A673 (cell line): ENCODE measurements around the gene LRP1-AS. TPM values are rescaled to one million over a fixed set of nuclear protein-coding genes. Genes with fewer than 3 reads are reported as not detected.

Experiments used
- BruUV-seq: library from RNA; stranded (reverse); fragments of 400-500 nt; replicated peaks from 2 replicates; lab custom pipeline; 2021; lab: Mats Ljungman, UMichigan
- CTCF ChIA-PET: fragments of 300-600 bp; sonication (Branson Sonifier 250); formaldehyde crosslinking; loops from one replicate; lab custom pipeline; 2022; ENCODE audit warnings: antibody characterized with exemption; lab: Charles Lee
- POLR2A ChIA-PET: fragments of 300-600 bp; sonication (Branson Sonifier 250); formaldehyde crosslinking; loops from one replicate; lab custom pipeline; 2022; ENCODE audit warnings: antibody characterized with exemption; ENCODE audit not compliant: low non-redundant PET; lab: Charles Lee
- DNase-seq: peaks from one replicate; pipeline ENCODE4 v3.0.0-alpha.2; 2015; ENCODE audit warnings: low spot score
- H3K27ac ChIP-seq: fragments of 200-600 bp; sonication (generic); 2 replicates; pipeline ENCODE4 v1.5.1; 2016; ENCODE audit warnings: mixed run types, low read depth, mild to moderate bottlenecking, mixed read lengths, antibody characterized with exemption, low read length; ENCODE audit not compliant: poor library complexity, severe bottlenecking
- H3K27me3 ChIP-seq: fragments of 200-600 bp; sonication (generic); replicated peaks from 2 replicates; pipeline ENCODE4 v1.6.1; 2017; ENCODE audit warnings: mixed run types, low read depth, mild to moderate bottlenecking, mixed read lengths, antibody characterized with exemption, low read length; ENCODE audit not compliant: insufficient read depth, poor library complexity
- H3K36me3 ChIP-seq: fragments of 200-600 bp; sonication (generic); 2 replicates; pipeline ENCODE4 v1.6.1; 2016; ENCODE audit warnings: mixed run types, mild to moderate bottlenecking, mixed read lengths, antibody characterized with exemption, low read length; ENCODE audit not compliant: insufficient read depth, poor library complexity, severe bottlenecking
- H3K4me1 ChIP-seq: fragments of 200-600 bp; sonication (generic); 2 replicates; pipeline ENCODE4 v1.6.1; 2017; ENCODE audit warnings: mixed run types, mild to moderate bottlenecking, mixed read lengths, antibody characterized with exemption, low read length; ENCODE audit not compliant: insufficient read depth, poor library complexity, severe bottlenecking
- H3K4me3 ChIP-seq: fragments of 200-600 bp; sonication (generic); 2 replicates; pipeline ENCODE4 v1.5.1; 2016; ENCODE audit warnings: low read depth, mixed run types, mild to moderate bottlenecking, mixed read lengths, low read length; ENCODE audit not compliant: poor library complexity, severe bottlenecking
- H3K9me3 ChIP-seq: fragments of 200-600 bp; sonication (generic); 2 replicates; pipeline ENCODE4 v1.6.1; 2016; ENCODE audit warnings: mixed run types, low read depth, mild to moderate bottlenecking, mixed read lengths, antibody characterized with exemption, low read length; ENCODE audit not compliant: poor library complexity, severe bottlenecking
- CTCF ChIP-seq: fragments of 300-800, 200-600 bp; sonication (generic); conservative IDR thresholded peaks from 2 replicates; pipeline ENCODE4 v1.5.1; 2017; ENCODE audit warnings: low read depth, mild to moderate bottlenecking, antibody characterized with exemption, low read length, moderate library complexity, mixed read lengths
- EZH2 ChIP-seq: fragments of 200-600 bp; sonication (generic); IDR thresholded peaks from 2 replicates; pipeline ENCODE4 v1.6.1; 2017; ENCODE audit warnings: borderline replicate concordance, low read depth, mild to moderate bottlenecking, mixed read lengths, antibody characterized with exemption, low read length; ENCODE audit not compliant: poor library complexity, severe bottlenecking
- intact Hi-C: fragments of 100-400 bp; cut with micrococcal nuclease; formaldehyde crosslinking; loops from one replicate; pipeline ENCODE4 v1.10.0; 2022; ENCODE audit not compliant: unreplicated experiment
- total RNA-seq: library from RNA; stranded (reverse); gene quantifications from 2 replicates; pipeline ENCODE4 v1.2.3, GENCODE V29; 2021

The LRP1-AS gene
- total RNA-seq, 1 experiment from 2014 or later, result not detected

- no peak for DNase-seq
- ChIA-PET CTCF (no interaction called here), POLR2A (no interaction called here)
- H3K27ac ChIP-seq, result no peak overlapping the region
- H3K4me1 ChIP-seq, result no peaks in the 10 kb centered on the region
- H3K36me3 ChIP-seq, result peaks cover 6% of the 10 kb centered on the region
- intact Hi-C loops, result no loop called here
- TF ChIP-seq EZH2, result no peak
- no peak for TF ChIP-seq CTCF
- H3K27me3 ChIP-seq, result no peaks in the 10 kb centered on the region
- no peak overlapping the region for H3K4me3 ChIP-seq
- BruUV-seq, result no TSS peak
- H3K9me3 ChIP-seq, result no peaks in the 10 kb centered on the region
Measured at GRCh38 chr12:57152639-57153038, 5.2 kb upstream of the LRP1-AS start.

GRCh38 chr12:57151741-57152630, 4.6 kb upstream of the LRP1-AS start:
- no peaks in the 10 kb centered on the region for H3K27me3 ChIP-seq
- no peaks in the 10 kb centered on the region for H3K9me3 ChIP-seq
- ChIA-PET CTCF (no interaction called here), POLR2A (no interaction called here)
- intact Hi-C loops, result no loop called here
- BruUV-seq, result no TSS peak
- TF ChIP-seq EZH2 (no peak), CTCF (no peak)
- DNase-seq, result no peak
- H3K27ac ChIP-seq, result no peak overlapping the region
- H3K36me3 ChIP-seq, result peaks cover 6% of the 10 kb centered on the region
- no peak overlapping the region for H3K4me3 ChIP-seq
- H3K4me1 ChIP-seq, result no peaks in the 10 kb centered on the region

- no TSS peak for BruUV-seq
- H3K4me1 ChIP-seq, result no peaks in the 10 kb centered on the region
- H3K4me3 ChIP-seq, result no peak overlapping the region
- H3K27ac ChIP-seq, result no peak overlapping the region
- ChIA-PET POLR2A (no interaction called here), CTCF (interaction anchor here (0.5 kb wide), 1 partner anchor 1385 kb away, joined by 4 read pairs; no protein-coding TSS in a partner anchor)
- H3K36me3 ChIP-seq, result peaks cover 10% of the 10 kb centered on the region
- DNase-seq, result no peak
- H3K27me3 ChIP-seq, result no peaks in the 10 kb centered on the region
- intact Hi-C loops, result no loop called here
- no peaks in the 10 kb centered on the region for H3K9me3 ChIP-seq
- TF ChIP-seq CTCF, result no peak
- TF ChIP-seq EZH2, result no peak
Measured at GRCh38 chr12:57150400-57151000, 3.1 kb upstream of the LRP1-AS start.
